OCI-LY3 (cell line): ENCODE measurements around the gene GINS1.
A peak's percentile ranks its signal among the peaks of the same experiment; 100 is the strongest.

Experiments used
- H2AFZ ChIP-seq: fragments of 200-600, 300-600 bp; shearing (Covaris generic); 2 replicates; pipeline ENCODE4 v1.6.0; 2014; ENCODE audit warnings: antibody characterized with exemption, low read depth, low read length
- H3K27ac ChIP-seq: fragments of 200-600, 300-600 bp; sonication (generic); 2 replicates; pipeline ENCODE4 v1.5.1; 2014; ENCODE audit warnings: mild to moderate bottlenecking, low read length, moderate library complexity, mixed read lengths
- H3K27me3 ChIP-seq: fragments of 200-600, 300-600 bp; sonication (generic); 2 replicates; pipeline ENCODE4 v1.6.1; 2014; ENCODE audit warnings: low read depth, low read length, mixed read lengths
- H3K36me3 ChIP-seq: fragments of 200-600, 300-600 bp; sonication (generic); replicated peaks from 2 replicates; pipeline ENCODE3; 2014; ENCODE audit warnings: low read depth, low read length, mixed read lengths
- H3K4me1 ChIP-seq: fragments of 300-600, 200-600 bp; sonication (generic); 2 replicates; pipeline ENCODE4 v1.6.1; 2014; ENCODE audit warnings: low read length, mixed read lengths
- H3K4me2 ChIP-seq: fragments of 200-600, 300-600 bp; sonication (generic); 2 replicates; pipeline ENCODE4 v1.6.1; 2014; ENCODE audit warnings: low read length, mixed read lengths
- H3K4me3 ChIP-seq: fragments of 300-600, 200-600 bp; sonication (generic); 2 replicates; pipeline ENCODE4 v1.5.1; 2014; ENCODE audit warnings: antibody characterized with exemption, mild to moderate bottlenecking, low read length, moderate library complexity
- H3K79me2 ChIP-seq: fragments of 300-600, 200-600 bp; shearing (Covaris generic); 2 replicates; pipeline ENCODE4 v1.6.1; 2014; ENCODE audit warnings: mild to moderate bottlenecking, low read length, mixed read lengths
- H3K9ac ChIP-seq: fragments of 300-600, 200-600 bp; shearing (Covaris generic); 2 replicates; pipeline ENCODE4 v1.6.0; 2014; ENCODE audit warnings: mild to moderate bottlenecking, low read length, moderate library complexity
- H3K9me3 ChIP-seq: fragments of 200-600, 300-600 bp; shearing (Covaris generic); 2 replicates; pipeline ENCODE4 v1.6.1; 2014; ENCODE audit warnings: low read length, mixed read lengths; ENCODE audit not compliant: insufficient read depth
- H4K20me1 ChIP-seq: fragments of 200-600, 300-600 bp; sonication (generic); 2 replicates; pipeline ENCODE4 v1.6.1; 2016; ENCODE audit warnings: low read length, mixed read lengths; ENCODE audit not compliant: insufficient read depth
- EZH2phosphoT487 ChIP-seq: fragments of 200-600 bp; shearing (Covaris generic); IDR thresholded peaks from 2 replicates; pipeline ENCODE4 v1.6.1; 2018; ENCODE audit warnings: antibody characterized with exemption, mixed run types, low read depth
- TF ChIP-seq, protein P1 (sequence below): fragments of 200-600, 300-600 bp; sonication (generic); IDR thresholded peaks from 2 replicates; pipeline ENCODE4 v1.5.1; 2014; ENCODE audit warnings: antibody characterized with exemption, low read length, low read depth

Gene GINS1

DNA sequence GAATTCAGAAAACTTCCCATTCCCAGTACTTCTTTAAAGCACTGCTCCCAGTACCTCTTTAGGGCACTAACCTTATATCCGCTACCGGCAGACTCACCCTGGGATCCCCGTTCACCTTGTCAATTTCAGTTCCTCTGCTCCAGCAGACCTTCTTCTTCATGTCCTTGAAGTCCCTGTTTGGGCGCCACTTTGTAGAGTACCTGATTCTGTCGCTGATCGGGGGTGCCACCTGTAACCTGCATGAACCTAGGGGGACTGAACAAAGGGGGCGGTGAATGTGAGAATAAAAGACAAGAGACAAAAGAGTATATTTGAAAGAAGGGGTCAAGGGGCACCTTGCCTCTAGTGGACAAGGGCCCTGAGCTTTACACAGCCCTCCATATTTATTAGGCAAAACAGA is 4.9 kb upstream of the GINS1 start:
- Histone ChIP-seq H3K79me2 (peaks cover under 1% of the 10 kb centered on the region), H3K9me3 (peaks cover 25% of the 10 kb centered on the region), H3K36me3 (no peaks in the 10 kb centered on the region), H3K27me3 (no peaks in the 10 kb centered on the region), H3K27ac (no peak overlapping the region), H3K4me2 (no peak overlapping the region), H3K4me3 (no peak overlapping the region), H3K4me1 (peaks cover 3% of the 10 kb centered on the region; the same call in 1 of the 2 replicates), H4K20me1 (no peaks in the 10 kb centered on the region), H2AFZ (no peak overlapping the region), H3K9ac (no peak overlapping the region)
- TF ChIP-seq EZH2phosphoT487 = no peak
- TF ChIP-seq, protein P1, sequence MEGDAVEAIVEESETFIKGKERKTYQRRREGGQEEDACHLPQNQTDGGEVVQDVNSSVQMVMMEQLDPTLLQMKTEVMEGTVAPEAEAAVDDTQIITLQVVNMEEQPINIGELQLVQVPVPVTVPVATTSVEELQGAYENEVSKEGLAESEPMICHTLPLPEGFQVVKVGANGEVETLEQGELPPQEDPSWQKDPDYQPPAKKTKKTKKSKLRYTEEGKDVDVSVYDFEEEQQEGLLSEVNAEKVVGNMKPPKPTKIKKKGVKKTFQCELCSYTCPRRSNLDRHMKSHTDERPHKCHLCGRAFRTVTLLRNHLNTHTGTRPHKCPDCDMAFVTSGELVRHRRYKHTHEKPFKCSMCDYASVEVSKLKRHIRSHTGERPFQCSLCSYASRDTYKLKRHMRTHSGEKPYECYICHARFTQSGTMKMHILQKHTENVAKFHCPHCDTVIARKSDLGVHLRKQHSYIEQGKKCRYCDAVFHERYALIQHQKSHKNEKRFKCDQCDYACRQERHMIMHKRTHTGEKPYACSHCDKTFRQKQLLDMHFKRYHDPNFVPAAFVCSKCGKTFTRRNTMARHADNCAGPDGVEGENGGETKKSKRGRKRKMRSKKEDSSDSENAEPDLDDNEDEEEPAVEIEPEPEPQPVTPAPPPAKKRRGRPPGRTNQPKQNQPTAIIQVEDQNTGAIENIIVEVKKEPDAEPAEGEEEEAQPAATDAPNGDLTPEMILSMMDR = no peak

DNA sequence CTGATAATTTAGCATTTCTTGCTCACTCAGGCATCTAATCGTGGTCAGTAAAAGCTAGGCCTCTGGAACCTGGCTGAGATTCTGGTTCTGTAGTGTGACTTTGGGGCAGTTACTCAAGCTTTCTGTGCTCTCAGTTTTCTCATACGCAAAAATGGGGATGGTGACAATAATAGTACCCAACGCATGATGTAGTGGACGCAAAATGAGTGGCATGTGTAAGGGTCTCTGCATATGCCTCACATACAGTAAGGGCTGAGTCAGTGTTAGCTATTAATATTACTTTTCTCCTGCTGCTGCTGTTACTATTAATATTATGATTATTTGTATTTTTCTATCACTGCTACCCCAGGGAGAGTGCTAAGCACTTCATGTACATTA is 686 bp downstream of the GINS1 start:
- H3K27ac ChIP-seq = peak overlapping the region; percentile 60
- H3K9ac ChIP-seq = peak overlapping the region; percentile 94
- peaks cover 12% of the 10 kb centered on the region for H3K36me3 ChIP-seq
- peaks cover 10% of the 10 kb centered on the region for H3K4me1 ChIP-seq
- H3K79me2 ChIP-seq = peaks cover 56% of the 10 kb centered on the region
- peak overlapping the region; percentile 93 for H2AFZ ChIP-seq
- peaks cover 15% of the 10 kb centered on the region for H3K9me3 ChIP-seq
- H4K20me1 ChIP-seq = 0 out of 2 replicates have a peak, but pooled peaks cover 4% of the 10 kb centered on the region
- peak overlapping the region; percentile 90 for H3K4me2 ChIP-seq
- peak overlapping the region; percentile 96 for H3K4me3 ChIP-seq
- H3K27me3 ChIP-seq = no peaks in the 10 kb centered on the region
- no peak for TF ChIP-seq EZH2phosphoT487

DNA sequence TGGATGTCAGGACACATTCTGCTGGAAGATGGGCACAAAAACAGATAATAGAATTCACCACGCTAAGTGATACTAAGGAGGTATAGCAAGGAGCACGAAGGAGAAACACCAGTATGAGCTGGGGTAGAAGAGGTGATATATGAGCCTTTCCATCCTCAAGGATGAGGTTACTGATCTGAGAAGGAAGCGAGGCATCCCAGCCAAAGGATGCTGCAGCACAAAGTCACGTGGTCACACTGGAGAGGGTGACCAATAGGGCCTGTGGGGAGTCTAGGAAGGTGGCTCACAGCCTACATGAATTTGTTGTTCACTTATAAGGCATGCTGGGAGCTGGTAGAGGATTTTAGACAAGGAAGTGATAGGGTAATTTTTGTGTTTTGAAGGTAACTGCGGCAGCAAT is 1.4 kb downstream of the GINS1 start:
- peaks cover 8% of the 10 kb centered on the region for H3K9me3 ChIP-seq
- H3K9ac ChIP-seq = peak overlapping the region; percentile 94; the same call in 1 of the 2 replicates
- H3K4me2 ChIP-seq = peak overlapping the region; percentile 90
- H3K27me3 ChIP-seq = no peaks in the 10 kb centered on the region
- H3K27ac ChIP-seq = no peak overlapping the region
- H4K20me1 ChIP-seq = 0 out of 2 replicates have a peak, but pooled peaks cover 4% of the 10 kb centered on the region
- peaks cover 10% of the 10 kb centered on the region for H3K4me1 ChIP-seq
- no peak overlapping the region for H2AFZ ChIP-seq
- H3K4me3 ChIP-seq = peak overlapping the region; percentile 96
- H3K79me2 ChIP-seq = peaks cover 63% of the 10 kb centered on the region
- TF ChIP-seq, protein P1 = no peak
- no peak for TF ChIP-seq EZH2phosphoT487
- H3K36me3 ChIP-seq = peaks cover 17% of the 10 kb centered on the region

DNA sequence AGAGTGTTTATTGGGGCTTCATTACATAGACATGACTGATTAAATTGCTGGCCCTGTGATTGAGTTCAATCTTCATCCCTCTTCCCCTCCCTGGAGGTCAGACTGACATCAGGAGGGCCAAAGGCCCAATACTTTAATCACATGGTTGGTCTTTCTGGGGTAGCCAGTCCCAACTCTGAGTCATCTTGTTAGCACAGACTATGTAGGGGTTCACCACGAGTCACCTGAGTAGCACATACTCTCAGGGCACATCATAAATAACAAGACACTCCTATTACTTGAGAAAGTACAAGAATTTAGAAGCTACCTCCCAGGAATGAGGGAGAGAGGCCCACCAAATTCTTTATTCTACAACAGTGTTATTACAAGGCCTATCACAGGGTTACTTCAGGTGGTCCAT is 11.3 kb downstream of the GINS1 start:
- no peak overlapping the region for H3K4me2 ChIP-seq
- no peak overlapping the region for H3K27ac ChIP-seq
- H2AFZ ChIP-seq = no peak overlapping the region
- peaks cover 9% of the 10 kb centered on the region; the same call in 1 of the 2 replicates for H4K20me1 ChIP-seq
- no peaks in the 10 kb centered on the region for H3K4me1 ChIP-seq
- no peak overlapping the region for H3K4me3 ChIP-seq
- no peak overlapping the region for H3K9ac ChIP-seq
- H3K36me3 ChIP-seq = peaks cover 48% of the 10 kb centered on the region
- peaks cover 20% of the 10 kb centered on the region for H3K79me2 ChIP-seq
- H3K27me3 ChIP-seq = no peaks in the 10 kb centered on the region
- H3K9me3 ChIP-seq = no peaks in the 10 kb centered on the region
- TF ChIP-seq EZH2phosphoT487 = no peak
- TF ChIP-seq, protein P1 = no peak
